Measurements from ENCODE around the gene LMTK2.
"Not testable (repeated sequence)": the region's sequence is repeated elsewhere in the genome, so short reads cannot be mapped to it uniquely, and the experiment has no call there.

LMTK2 gene

DNA sequence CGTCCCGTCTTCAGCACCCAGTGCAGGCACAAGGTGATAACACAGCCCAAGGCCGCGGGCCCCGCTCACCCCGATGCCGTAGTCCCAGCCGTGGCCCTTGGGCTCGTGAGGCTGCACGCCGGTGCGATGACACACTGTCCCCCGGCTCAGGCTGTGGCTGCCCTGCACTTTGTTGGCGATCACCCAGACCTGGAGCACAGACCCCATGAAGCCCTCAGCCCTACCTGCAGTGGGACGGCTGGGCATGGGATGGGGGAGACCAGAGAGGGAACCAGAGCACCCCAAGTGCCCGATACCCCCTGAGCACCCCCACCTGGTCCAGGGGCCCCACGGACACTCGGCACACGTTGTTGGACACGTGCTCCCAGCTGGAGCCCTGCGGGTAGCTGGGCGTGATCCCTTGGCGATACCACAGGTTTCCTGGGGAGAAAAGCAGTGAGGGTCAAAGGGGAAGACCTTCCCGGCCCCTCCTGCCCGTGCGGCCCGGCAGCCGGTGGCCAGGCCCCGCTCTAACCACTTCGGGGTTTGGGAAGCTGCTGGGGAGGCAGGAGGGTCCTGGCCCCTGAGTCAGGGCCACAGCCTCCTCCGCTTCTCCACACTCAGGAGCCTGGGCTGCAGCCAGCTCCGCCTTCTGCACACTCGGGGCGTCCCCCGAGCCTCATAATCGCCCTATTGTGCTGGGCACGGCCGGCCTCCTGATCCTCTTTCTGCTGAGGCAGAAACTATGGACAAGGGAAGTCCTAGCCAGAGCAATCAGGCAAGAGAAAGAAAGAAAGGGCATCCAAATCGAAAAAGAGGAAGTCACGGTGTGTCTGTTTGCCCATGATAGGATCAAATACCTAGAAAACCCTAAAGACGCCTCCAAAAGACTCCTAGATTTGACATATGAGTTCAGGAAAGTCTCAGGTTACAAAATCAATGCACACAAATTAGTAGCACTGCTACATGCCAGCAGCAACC, 111.2 kb downstream of the LMTK2 start:
- no peak for DNase-seq (ENCODE audit: low spot score)

GRCh38 chr7:98219382-98219781, 112.7 kb downstream of the LMTK2 start:
- DNase-seq (ENCODE audit: low spot score) = not testable (repeated sequence)

- DNase-seq (ENCODE audit: low spot score) = no peak
Observed at GRCh38 chr7:98221611-98222532, 115.2 kb downstream of the LMTK2 start.

DNA sequence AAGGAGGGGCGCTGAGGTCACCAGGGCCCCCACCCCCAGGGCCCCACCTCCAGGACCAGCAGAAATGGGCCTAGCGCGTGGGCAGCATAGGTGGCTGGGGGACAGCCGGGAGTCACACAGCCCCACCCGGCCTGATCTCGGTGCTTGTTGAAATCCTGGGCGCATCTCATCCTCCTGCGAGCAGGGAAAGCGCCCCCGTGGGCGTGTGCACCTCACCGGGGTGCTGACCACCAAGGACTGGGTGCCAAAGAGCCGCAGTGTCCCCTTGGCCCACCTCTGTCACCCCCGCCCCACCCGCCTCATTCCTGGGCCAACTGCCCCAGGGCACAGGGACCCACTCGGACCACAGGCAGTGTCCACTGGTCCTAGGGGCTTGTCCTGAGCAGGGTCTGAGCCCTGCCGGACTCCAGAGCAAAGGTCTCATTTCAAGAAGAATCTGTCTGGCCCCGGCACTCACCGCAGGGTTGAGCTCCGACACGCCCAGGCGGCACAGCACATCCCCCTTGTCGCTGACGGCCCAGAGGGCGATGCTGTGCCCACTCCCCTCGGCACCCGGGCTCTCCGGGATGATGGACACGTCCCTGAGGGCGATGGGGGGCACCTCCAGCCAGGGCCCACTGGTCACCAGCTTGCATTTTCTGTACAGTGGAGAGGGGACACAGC, 116.0 kb downstream of the LMTK2 start:
- DNase-seq (ENCODE audit: low spot score) = no peak

DNA sequence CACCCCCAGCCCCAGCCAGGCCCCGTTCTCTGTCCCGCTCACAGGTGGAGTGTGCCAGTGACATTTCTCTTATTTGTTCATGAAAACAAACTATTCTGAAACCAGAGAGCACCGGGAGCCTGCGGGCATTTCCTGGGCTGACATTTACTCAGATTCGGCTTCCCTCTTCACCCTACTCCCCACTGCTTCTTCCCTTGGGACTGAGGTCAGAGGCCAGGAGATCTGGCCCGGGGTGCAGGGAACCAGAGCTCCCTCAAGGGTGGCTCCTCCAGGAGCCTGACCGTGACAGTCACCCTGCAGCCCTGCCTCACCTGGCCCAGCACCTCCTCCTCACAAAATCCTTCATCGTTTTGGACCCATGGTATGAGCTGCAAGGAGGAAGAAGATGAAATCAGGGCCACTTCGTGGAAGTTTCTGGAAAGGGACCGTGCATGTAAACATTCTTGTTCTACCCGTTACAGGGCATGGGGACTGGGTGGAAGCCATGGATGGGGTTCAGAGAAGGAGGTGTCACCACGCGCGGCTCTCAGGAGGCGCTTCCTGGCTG, 116.8 kb downstream of the LMTK2 start:
- DNase-seq (ENCODE audit: low spot score) = no peak

- no peak for DNase-seq (ENCODE audit: low spot score)
Observed at GRCh38 chr7:98223898-98224700, 117.4 kb downstream of the LMTK2 start.

GRCh38 chr7:98224701-98225181, 118.1 kb downstream of the LMTK2 start:
- no peak for DNase-seq (ENCODE audit: low spot score)

- DNase-seq (ENCODE audit: low spot score) = no peak
Observed at GRCh38 chr7:98225913-98226614, 119.4 kb downstream of the LMTK2 start.

DNA sequence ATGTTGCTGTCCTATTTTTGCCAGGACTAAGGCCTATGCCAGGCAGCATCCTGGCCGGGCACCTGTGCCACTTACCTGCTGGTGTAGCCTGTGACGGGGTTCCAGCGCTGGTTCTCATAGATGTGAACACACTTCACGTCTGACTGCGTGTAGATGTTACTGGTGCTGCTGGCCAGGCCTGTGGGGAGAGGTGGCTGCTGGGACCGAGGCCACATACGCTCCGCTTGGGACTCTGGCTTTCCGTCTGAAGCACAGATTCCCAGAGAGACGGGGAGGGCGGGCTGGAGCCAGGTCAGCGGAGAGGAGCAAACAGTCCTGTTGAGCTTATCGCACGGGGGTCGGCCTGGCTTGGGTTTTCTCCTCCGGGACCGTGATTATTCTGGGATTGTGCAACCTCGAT, 121.3 kb downstream of the LMTK2 start:
- DNase-seq (ENCODE audit: low spot score) = no peak

GRCh38 chr7:98228801-98229200, 122.1 kb downstream of the LMTK2 start:
- no peak for DNase-seq (ENCODE audit: low spot score)

- no peak for DNase-seq (ENCODE audit: low spot score)
Observed at GRCh38 chr7:98229441-98229840, 122.8 kb downstream of the LMTK2 start.

DNA sequence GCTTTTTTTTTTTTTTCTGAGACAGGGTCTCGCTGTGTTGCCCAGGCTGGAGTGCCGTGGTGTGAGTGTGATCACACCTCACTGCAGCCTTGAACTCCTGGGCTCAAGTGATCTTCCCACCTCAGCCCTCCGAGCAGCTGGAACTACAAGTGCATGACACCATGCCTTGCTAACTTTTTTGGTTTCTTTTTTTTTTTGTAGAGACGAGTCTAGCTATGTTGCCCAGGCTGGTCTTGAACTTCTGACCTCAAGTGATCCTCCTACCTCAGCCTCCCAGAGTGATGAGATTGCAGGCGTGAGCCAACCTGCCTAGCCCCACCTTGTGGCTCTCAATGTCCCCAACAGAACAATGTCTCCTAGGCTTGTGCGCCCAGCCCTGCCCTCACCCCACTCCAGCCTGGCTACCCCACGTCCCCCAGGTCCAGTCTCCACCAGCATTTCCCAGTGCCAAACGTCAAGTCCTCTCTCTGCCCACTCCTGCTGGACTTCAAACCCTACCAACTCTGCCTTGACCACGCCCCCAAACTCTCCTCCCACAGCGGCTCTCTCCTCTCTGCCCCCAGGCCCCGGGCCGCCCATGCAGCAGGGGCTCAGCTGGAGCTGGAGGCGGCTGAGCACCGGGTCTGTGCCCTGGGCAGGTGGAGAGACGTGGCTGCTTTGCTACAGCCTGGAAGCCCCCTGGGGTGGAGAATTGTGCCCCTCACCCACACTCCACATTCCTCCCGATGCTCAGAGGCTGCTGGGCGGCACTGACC, 123.5 kb downstream of the LMTK2 start:
- DNase-seq (ENCODE audit: low spot score) = no peak

DNA sequence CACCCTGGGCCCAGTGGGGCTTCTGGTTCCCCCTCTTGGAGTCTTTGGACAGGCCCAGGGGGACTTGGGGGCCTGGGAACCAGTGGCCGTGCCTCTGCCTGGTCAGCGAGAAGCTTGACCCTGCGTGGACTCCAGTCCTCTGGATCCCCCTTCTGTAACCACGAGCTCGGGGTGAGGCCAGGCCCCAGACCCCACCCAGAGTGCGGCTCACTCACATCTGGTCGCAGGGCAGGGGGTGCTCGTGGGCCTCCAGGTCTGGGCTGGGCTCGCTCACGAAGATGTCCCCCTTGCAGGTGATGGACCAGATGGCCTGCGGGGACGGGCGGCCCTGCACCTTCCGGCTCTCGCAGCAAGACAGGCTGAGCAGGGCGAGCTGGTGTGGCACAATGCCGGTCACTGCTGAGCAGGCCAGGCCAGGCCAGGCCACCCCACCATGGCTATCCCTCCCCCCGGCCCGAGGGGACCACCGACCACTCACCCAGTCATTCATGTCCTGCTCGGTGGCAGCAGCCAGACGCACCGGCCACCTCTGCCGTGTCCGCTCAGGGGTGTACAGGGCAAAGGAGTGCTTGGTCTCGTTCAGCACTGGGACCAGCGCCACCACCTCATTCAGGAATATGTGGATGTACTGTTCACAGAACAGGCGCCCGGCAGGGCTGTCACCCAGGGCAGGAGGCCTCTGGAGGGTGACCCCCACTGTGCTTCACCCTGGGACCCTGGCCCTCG, 124.2 kb downstream of the LMTK2 start:
- DNase-seq (ENCODE audit: low spot score) = no peak

DNA sequence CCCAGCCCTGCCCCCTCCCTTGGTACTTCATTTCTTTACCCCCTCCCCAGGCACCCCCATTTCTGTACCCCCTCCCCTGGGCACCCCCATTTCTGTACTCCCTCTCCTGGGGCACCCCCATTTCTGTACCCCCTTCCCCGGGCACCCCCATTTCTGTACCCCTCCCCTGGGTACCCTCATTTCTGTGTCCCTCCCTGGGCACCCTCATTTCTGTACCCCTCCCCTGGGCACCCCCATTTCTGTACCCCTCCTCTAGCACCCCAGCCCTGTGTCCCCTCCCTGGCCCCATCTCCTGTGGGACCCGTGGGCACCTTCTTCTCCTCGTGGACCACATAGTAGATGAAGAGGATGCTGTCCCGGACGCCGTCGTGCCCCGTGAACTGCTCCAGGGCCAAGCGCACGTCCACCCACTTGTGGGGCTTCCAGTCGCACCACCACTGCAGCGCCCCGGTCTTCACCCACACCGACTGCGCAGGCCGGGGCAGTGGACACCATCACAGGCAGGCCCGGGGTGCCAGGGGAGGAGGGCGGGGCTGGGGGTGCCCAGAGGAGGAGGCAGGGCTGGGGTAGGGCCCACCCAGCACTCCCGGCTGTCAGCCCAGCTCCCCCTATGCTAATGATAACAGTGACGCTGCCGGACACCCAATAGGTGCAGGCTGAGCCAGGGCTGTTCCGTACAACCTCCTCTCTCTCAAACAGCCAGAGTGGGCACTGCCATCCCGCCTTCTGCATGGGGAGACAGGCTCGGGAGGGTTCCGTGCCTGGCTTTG, 125.0 kb downstream of the LMTK2 start:
- DNase-seq (ENCODE audit: low spot score) = no peak

DNA sequence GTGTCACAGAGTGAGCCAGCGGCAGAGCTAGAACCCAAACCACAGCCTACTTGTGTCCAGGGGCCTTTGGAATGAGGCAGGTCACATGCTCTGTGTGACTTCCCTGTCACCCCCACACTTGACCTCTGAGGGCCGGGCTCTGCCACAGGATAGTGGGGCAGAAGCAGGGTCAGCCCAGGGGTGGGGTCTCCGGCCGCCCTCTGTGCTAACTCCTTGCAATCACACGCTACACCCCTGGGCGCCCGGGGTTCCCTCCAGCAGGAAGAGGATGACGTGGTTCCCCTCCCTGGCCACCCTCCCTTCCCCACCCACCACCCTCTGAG, 125.6 kb downstream of the LMTK2 start:
- DNase-seq (ENCODE audit: low spot score) = no peak

- no peak for DNase-seq (ENCODE audit: low spot score)
Observed at GRCh38 chr7:98232799-98233198, 126.1 kb downstream of the LMTK2 start.

DNA sequence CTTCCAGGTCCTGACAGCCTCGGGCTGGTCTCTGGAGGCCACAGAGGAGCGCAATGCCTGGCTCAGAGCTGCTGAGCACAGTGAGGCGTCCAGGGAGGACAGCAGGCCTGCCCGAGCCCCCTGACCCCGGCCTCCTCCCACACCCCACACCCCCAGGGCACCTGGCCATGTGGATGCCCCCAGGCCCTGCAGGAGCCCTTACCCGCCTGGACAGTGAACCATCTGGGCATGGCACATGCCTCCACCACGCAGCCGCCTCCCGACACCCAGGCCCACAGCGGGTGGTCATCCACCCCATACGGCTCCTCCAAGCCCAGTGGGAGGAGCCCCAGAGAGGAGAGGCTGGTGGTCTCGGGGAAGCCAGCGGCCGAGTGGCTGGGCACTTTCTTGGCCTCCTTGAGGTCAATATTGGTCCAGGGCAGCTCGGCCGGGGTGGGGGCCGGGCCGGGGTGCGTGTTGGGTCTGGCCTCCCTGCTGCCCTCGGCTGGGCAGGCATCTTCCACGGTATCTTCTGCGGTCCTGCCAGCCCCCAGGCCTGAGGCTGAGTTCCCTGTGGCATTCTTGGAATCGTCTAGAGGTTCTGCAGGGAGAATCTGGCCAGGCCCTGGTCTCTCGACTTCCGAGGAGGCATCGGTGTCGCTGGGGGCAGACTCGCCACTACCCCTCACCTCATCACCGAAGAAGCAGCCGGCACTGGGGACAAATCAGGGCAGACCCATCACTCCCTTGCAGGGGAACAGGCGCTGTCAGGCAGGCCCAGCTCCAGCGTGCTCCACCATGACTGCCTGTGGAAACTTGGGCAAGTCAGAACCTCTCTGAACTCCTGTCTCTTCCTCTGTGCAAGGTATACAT, 126.8 kb downstream of the LMTK2 start:
- no peak for DNase-seq (ENCODE audit: low spot score)

All from GM03348 (cell line).